IMR-90 (cell line): ENCODE data around the gene PPP1R9B. TPM values are rescaled to one million over a fixed set of nuclear protein-coding genes. Genes with fewer than 3 reads are reported as not detected.

Experiments used
- ATAC-seq: fragments of 200-7000 bp; cut with Tn5 transposase; 2 replicates; pipeline ENCODE4 v1.9.1; 2020; ENCODE audit warnings: low read depth, mild to moderate bottlenecking, moderate library complexity
- BruUV-seq: library from RNA; stranded (reverse); fragments of 400-500 nt; replicated peaks from 2 replicates; lab custom pipeline; 2021; lab: Mats Ljungman, UMichigan
- CTCF ChIA-PET: fragments of 300-600 bp; formaldehyde crosslinking; extraction: SDS; loops from one replicate; lab custom pipeline; 2021; ENCODE audit warnings: antibody characterized with exemption; lab: Yijun Ruan, JAX
- POLR2A ChIA-PET: fragments of 300-600 bp; sonication (Branson Sonifier 250); formaldehyde crosslinking; loops from one replicate; lab custom pipeline; 2022; ENCODE audit warnings: antibody characterized with exemption; ENCODE audit not compliant: unreplicated experiment; lab: Charles Lee
- DNase-seq: peaks from one replicate; pipeline ENCODE4 v3.0.0; 2013
- H2AFZ ChIP-seq: replicated peaks from 2 replicates; pipeline ENCODE3; 2013; ENCODE audit warnings: low read length, mild to moderate bottlenecking; ENCODE audit not compliant: poor library complexity
- H2AK5ac ChIP-seq: 2 replicates; pipeline ENCODE4 v1.6.1; 2013; ENCODE audit warnings: low read depth, low read length, inconsistent platforms
- H2AK9ac ChIP-seq: replicated peaks from 2 replicates; pipeline ENCODE3; 2013; ENCODE audit warnings: mild to moderate bottlenecking, low read depth, low read length, moderate library complexity; ENCODE audit not compliant: poor library complexity
- H2BK120ac ChIP-seq: 2 replicates; pipeline ENCODE4 v1.6.1; 2013; ENCODE audit warnings: low read depth, low read length, inconsistent platforms
- H2BK15ac ChIP-seq: 3 replicates; pipeline ENCODE4 v1.6.1; 2013; ENCODE audit warnings: low read depth, low read length, inconsistent platforms
- H2BK20ac ChIP-seq: 2 replicates; pipeline ENCODE4 v1.6.1; 2013; ENCODE audit warnings: low read depth, mild to moderate bottlenecking, inconsistent platforms, low read length, moderate library complexity
- H2BK5ac ChIP-seq: 2 replicates; pipeline ENCODE4 v1.6.1; 2013; ENCODE audit warnings: mild to moderate bottlenecking, low read depth, low read length, inconsistent platforms; ENCODE audit not compliant: poor library complexity, severe bottlenecking
- H3K14ac ChIP-seq: replicated peaks from 2 replicates; pipeline ENCODE4 v1.6.1; 2013; ENCODE audit warnings: low read depth, low read length, inconsistent platforms
- H3K18ac ChIP-seq: 2 replicates; pipeline ENCODE4 v1.6.1; 2013; ENCODE audit warnings: low read depth, low read length, control low read depth
- H3K23ac ChIP-seq: 2 replicates; pipeline ENCODE4 v1.6.1; 2013; ENCODE audit warnings: low read depth, low read length, inconsistent platforms
- H3K27ac ChIP-seq: 2 replicates; pipeline ENCODE4 v1.5.1; 2013; ENCODE audit warnings: mild to moderate bottlenecking, control low read depth, low read length; ENCODE audit not compliant: insufficient read depth
- H3K27me3 ChIP-seq: 2 replicates; pipeline ENCODE4 v1.6.1; 2013; ENCODE audit warnings: low read length; ENCODE audit not compliant: control insufficient read depth, insufficient read depth
- H3K36me3 ChIP-seq: 2 replicates; pipeline ENCODE4 v1.6.1; 2013; ENCODE audit warnings: low read length, mixed read lengths; ENCODE audit not compliant: control insufficient read depth, insufficient read depth
- H3K4ac ChIP-seq: 2 replicates; pipeline ENCODE4 v1.6.1; 2013; ENCODE audit warnings: low read depth, low read length, inconsistent platforms
- H3K4me1 ChIP-seq: 2 replicates; pipeline ENCODE4 v1.6.1; 2013; ENCODE audit warnings: low read length, mixed read lengths; ENCODE audit not compliant: control insufficient read depth, insufficient read depth
- H3K4me2 ChIP-seq: 2 replicates; pipeline ENCODE4 v1.6.1; 2013; ENCODE audit warnings: low read depth, mild to moderate bottlenecking, control low read depth, low read length, moderate library complexity
- H3K4me3 ChIP-seq: 2 replicates; pipeline ENCODE4 v1.5.1; 2013; ENCODE audit warnings: low read depth, mild to moderate bottlenecking, control low read depth, low read length, moderate library complexity; ENCODE audit not compliant: insufficient read depth
- H3K56ac ChIP-seq: 2 replicates; pipeline ENCODE4 v1.6.1; 2013; ENCODE audit warnings: low read length, inconsistent platforms; ENCODE audit not compliant: insufficient read depth; ENCODE audit errors: extremely low read depth
- H3K79me1 ChIP-seq, 2 experiments: 2 replicates each; pipeline ENCODE4 v1.6.1; 2013; ENCODE audit warnings: low read length in 2 of 2, inconsistent platforms in 1 of 2, low read depth in 1 of 2
- H3K9ac ChIP-seq: 2 replicates; pipeline ENCODE4 v1.6.1; 2013; ENCODE audit warnings: low read depth, low read length, control low read depth
- H3K9me1 ChIP-seq: 2 replicates; pipeline ENCODE4 v1.6.1; 2013; ENCODE audit warnings: low read length, inconsistent platforms; ENCODE audit not compliant: insufficient read depth
- H3K9me3 ChIP-seq: 2 replicates; pipeline ENCODE4 v1.6.1; 2013; ENCODE audit warnings: low read length; ENCODE audit not compliant: control insufficient read depth, insufficient read depth
- H4K20me1 ChIP-seq: 2 replicates; pipeline ENCODE4 v1.6.1; 2013; ENCODE audit warnings: low read length, inconsistent platforms; ENCODE audit not compliant: insufficient read depth
- H4K5ac ChIP-seq: 2 replicates; pipeline ENCODE4 v1.6.1; 2013; ENCODE audit warnings: mild to moderate bottlenecking, low read depth, low read length, control low read depth
- H4K8ac ChIP-seq, 2 experiments: 2 replicates each; pipeline ENCODE4 v1.6.1; 2013; ENCODE audit warnings: low read depth in 2 of 2, low read length in 2 of 2, control low read depth in 1 of 2, inconsistent platforms in 1 of 2
- H4K91ac ChIP-seq: 2 replicates; pipeline ENCODE4 v1.6.1; 2013; ENCODE audit warnings: low read depth, low read length, inconsistent platforms; ENCODE audit not compliant: insufficient read depth
- MAZ ChIP-seq: IDR thresholded peaks from 2 replicates; pipeline ENCODE4 v1.6.1; 2012; ENCODE audit warnings: low read depth, mild to moderate bottlenecking, low read length, improper control_type of control experiment, moderate library complexity, borderline replicate concordance
- MXI1 ChIP-seq: IDR thresholded peaks from 2 replicates; pipeline ENCODE4 v1.6.1; 2012; ENCODE audit warnings: low read depth, mild to moderate bottlenecking, low read length, moderate library complexity, borderline replicate concordance
- POLR2A ChIP-seq: IDR thresholded peaks from 2 replicates; pipeline ENCODE4 v1.6.1; 2012; ENCODE audit warnings: mild to moderate bottlenecking, low read depth, low read length
- RAD21 ChIP-seq: IDR thresholded peaks from 2 replicates; pipeline ENCODE4 v1.6.1; 2012; ENCODE audit warnings: low read length, improper control_type of control experiment
- SMC3 ChIP-seq: fragments of 150-350 bp; IDR thresholded peaks from 2 replicates; pipeline ENCODE4 v1.6.1; 2016; ENCODE audit warnings: low read depth, mild to moderate bottlenecking, antibody characterized with exemption, low read length, moderate library complexity
- WGBS, 2 experiments: methylation state at CpG; one replicate each; pipeline versions ENCODE4 v1.1.5 to v1.1.7; 2013; ENCODE audit warnings: missing lambda C conversion rate in 2 of 2; ENCODE audit not compliant: insufficient read length in 1 of 2; ENCODE audit errors: extremely low coverage in 2 of 2; 5-methylcytosine and 5-hydroxymethylcytosine counted together
- dilution Hi-C: fragments of 300-500 bp; cut with HindIII; formaldehyde crosslinking; loops from one replicate; pipeline ENCODE4 v1.14.3; 2018; ENCODE audit warnings: low sequenced_read_pairs; ENCODE audit not compliant: unreplicated experiment
- in situ Hi-C: fragments of 300-500 bp; cut with MboI; formaldehyde crosslinking; loops from 3 replicates; pipeline ENCODE4 v1.14.3; 2019; ENCODE audit warnings: low sequenced_read_pairs, inconsistent platforms, mixed read lengths
- intact Hi-C: fragments of 100-400 bp; cut with micrococcal nuclease; formaldehyde crosslinking; loops from 2 replicates; pipeline ENCODE4 v1.10.0; 2022
- polyA plus RNA-seq, 3 experiments: library from polyadenylated mRNA; depleted of rRNA; stranded (reverse); fragments of >200 nt; gene quantifications; 2 replicates each; pipeline ENCODE4 v1.2.3, GENCODE V29; 2012; ENCODE audit warnings: low replicate concordance in 1 of 3
- total RNA-seq: library from RNA; depleted of rRNA; stranded (reverse); fragments of >200 nt; gene quantifications from 2 replicates; pipeline ENCODE4 v1.2.3, GENCODE V29; 2012
- TF ChIP-seq, protein P1 (sequence below): fragments of 150-350 bp; IDR thresholded peaks from 2 replicates; pipeline ENCODE4 v1.6.1; 2016; ENCODE audit warnings: low read depth, mild to moderate bottlenecking, low read length, moderate library complexity, borderline replicate concordance
- TF ChIP-seq, protein P2 (sequence below): conservative IDR thresholded peaks from 2 replicates; pipeline ENCODE4 v1.5.1; 2012; ENCODE audit warnings: mild to moderate bottlenecking, low read depth, low read length, improper control_type of control experiment

The PPP1R9B gene
- total and polyA plus RNA-seq, 2 of the 4 experiments (the other 2 are of a cell fraction), result 23.0 to 28.0 TPM

DNA sequence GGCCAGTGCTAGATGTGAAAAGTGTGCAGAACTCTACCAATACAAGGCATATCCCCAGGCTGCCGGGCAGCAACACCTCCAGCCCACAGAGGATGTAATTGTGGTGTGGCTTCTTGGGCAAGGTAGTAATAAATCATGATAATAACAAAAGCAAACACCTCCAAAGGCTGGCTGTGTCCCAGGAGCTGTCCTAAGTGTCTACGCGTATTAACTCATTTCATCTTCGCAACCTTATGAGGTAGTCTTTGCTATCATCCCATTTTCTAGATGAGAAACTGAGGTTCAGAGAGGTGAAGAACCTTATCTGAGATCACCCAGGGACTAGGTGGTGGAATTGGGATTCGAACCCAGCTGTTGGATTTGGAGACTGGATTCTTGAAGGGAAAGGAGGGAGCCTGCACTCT, 50.0 kb downstream of the PPP1R9B start:
- H3K9me3 ChIP-seq, result no peaks in the 10 kb centered on the region
- H4K20me1 ChIP-seq, result peaks cover 7% of the 10 kb centered on the region
- H4K8ac ChIP-seq, result no peak overlapping the region
- no peak overlapping the region for H3K9ac ChIP-seq
- in situ Hi-C loops, result no loop called here
- no peak overlapping the region for H2AK9ac ChIP-seq
- intact Hi-C loops, result no loop called here
- no peak overlapping the region; the same call in 1 of the 2 replicates for H3K14ac ChIP-seq
- H3K18ac ChIP-seq, result no peak overlapping the region
- 60% methylated on average over 1 of the region's 5 CpGs; no CpG with 5 or more reads in 1 of the 2 experiments for WGBS, 2 experiments
- H3K79me1 ChIP-seq, result peaks cover 6 to 15% of the 10 kb centered on the region in 2 experiments; a peak in 3 of 4 replicates
- H2BK15ac ChIP-seq, result no peak overlapping the region
- no peak overlapping the region for H2BK5ac ChIP-seq
- dilution Hi-C loops, result no loop called here
- TF ChIP-seq RAD21 (no peak), SMC3 (no peak), MAZ (no peak), MXI1 (no peak), POLR2A (no peak)
- TF ChIP-seq, protein P1, sequence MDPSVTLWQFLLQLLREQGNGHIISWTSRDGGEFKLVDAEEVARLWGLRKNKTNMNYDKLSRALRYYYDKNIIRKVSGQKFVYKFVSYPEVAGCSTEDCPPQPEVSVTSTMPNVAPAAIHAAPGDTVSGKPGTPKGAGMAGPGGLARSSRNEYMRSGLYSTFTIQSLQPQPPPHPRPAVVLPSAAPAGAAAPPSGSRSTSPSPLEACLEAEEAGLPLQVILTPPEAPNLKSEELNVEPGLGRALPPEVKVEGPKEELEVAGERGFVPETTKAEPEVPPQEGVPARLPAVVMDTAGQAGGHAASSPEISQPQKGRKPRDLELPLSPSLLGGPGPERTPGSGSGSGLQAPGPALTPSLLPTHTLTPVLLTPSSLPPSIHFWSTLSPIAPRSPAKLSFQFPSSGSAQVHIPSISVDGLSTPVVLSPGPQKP, result no peak
- TF ChIP-seq, protein P2, sequence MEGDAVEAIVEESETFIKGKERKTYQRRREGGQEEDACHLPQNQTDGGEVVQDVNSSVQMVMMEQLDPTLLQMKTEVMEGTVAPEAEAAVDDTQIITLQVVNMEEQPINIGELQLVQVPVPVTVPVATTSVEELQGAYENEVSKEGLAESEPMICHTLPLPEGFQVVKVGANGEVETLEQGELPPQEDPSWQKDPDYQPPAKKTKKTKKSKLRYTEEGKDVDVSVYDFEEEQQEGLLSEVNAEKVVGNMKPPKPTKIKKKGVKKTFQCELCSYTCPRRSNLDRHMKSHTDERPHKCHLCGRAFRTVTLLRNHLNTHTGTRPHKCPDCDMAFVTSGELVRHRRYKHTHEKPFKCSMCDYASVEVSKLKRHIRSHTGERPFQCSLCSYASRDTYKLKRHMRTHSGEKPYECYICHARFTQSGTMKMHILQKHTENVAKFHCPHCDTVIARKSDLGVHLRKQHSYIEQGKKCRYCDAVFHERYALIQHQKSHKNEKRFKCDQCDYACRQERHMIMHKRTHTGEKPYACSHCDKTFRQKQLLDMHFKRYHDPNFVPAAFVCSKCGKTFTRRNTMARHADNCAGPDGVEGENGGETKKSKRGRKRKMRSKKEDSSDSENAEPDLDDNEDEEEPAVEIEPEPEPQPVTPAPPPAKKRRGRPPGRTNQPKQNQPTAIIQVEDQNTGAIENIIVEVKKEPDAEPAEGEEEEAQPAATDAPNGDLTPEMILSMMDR, result no peak
- H4K91ac ChIP-seq, result no peak overlapping the region
- H3K4me3 ChIP-seq, result no peak overlapping the region
- CTCF ChIA-PET, result interaction anchor here (0.5 to 1.0 kb wide), 2 partner anchors 13 to 546 kb away, joined by 3 to 6 read pairs; no protein-coding TSS in a partner anchor
- H3K9me1 ChIP-seq, result 0 out of 2 replicates have a peak, but pooled peaks cover 6% of the 10 kb centered on the region
- no TSS peak for BruUV-seq
- no peak overlapping the region for H2BK120ac ChIP-seq
- no peak for DNase-seq
- H3K4me1 ChIP-seq, result peaks cover 18% of the 10 kb centered on the region
- H3K23ac ChIP-seq, result 0 out of 2 replicates have a peak overlapping the region, but pooled peaks have one; percentile 4
- H3K36me3 ChIP-seq, result peaks cover 16% of the 10 kb centered on the region
- no peak overlapping the region for H2BK20ac ChIP-seq
- no peak overlapping the region for H3K27ac ChIP-seq
- ATAC-seq, result no peak
- no peak overlapping the region for H3K56ac ChIP-seq
- H3K27me3 ChIP-seq, result no peaks in the 10 kb centered on the region
- no peak overlapping the region for H3K4ac ChIP-seq
- H3K4me2 ChIP-seq, result no peak overlapping the region
- peak overlapping the region; percentile 1; the same call in 1 of the 2 replicates for H2AK5ac ChIP-seq
- POLR2A ChIA-PET, result interaction anchor here (0.6 kb wide), 1 partner anchor 100 kb away, joined by 7 read pairs; no protein-coding TSS in a partner anchor
- H4K5ac ChIP-seq, result no peak overlapping the region
- H2AFZ ChIP-seq, result no peak overlapping the region
